Stimulated activated CD8-positive, alpha-beta memory T cell treated with anti-CD3 and anti-CD28 coated beads, Interleukin-12 subunit alpha, Interleukin-12 subunit beta, amount 100 ng/mL, for 1 hour (primary cell): ENCODE results near the gene CCDC81.
"Not testable (repeated sequence)": the region's sequence is repeated elsewhere in the genome, so short reads cannot be mapped to it uniquely, and the experiment has no call there.

ENCODE experiments used
- DNase-seq: peaks from one replicate; pipeline ENCODE4 v3.0.0-alpha.2; 2020; ENCODE audit warnings: low read depth

CCDC81 gene

GRCh38 chr11:86374586-86374985, at the start of gene CCDC81:
Gene CCDC81, plus strand, starts transcription at chr11:86374887. Its CDS starts 277 bp downstream, at chr11:86375164.
- DNase-seq = no peak

DNA sequence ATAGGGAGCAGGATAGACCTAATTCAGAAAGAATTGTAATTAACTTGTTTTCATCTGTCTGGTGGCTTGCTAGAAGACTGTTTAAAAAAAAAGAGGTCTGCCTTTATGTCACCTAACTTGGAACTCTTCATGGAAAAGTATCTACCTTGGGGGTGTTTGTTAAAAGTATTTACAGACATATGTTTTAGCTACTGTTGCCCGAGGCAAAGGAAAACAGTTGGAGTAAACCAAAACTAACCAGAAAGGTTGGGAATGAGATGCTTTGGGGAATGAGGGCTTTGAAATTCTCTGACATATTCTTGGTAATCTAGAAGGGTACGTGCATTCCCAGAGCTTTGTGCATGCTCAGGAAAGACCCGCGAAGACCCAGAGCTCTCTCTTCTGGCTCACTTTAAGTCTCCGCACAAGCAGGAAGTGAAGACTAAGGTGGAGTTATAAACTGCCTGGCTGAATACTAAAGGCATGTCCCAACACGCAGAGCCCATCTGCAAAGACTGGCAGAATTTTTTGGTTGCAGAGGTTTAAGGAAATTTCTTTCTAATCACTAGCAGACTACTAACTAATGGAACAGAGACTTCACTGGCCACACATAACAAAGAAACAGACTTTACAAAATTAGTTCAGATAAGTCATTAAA, 39.4 kb upstream of the CCDC81 start:
- no peak for DNase-seq

DNA sequence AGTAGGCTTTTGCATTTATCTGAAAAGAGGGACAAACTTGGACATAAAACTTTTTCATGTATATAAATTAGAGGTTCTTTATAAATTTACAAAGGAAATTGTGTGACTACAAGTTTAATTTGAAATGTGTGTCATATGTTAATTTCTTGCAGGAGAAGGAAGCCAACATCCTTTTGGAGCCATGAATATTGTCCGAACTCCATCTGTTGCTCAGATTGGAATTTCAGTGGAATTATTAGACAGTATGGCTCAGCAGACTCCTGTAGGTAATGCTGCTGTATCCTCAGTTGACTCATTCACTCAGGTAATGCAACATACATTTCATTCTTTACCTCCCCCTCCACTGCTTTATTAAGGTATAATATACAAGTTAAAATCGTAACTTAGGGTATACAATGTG, 37.5 kb upstream of the CCDC81 start:
- DNase-seq = no peak

GRCh38 chr11:86341382-86341781, 33.3 kb upstream of the CCDC81 start:
- no peak for DNase-seq

DNA sequence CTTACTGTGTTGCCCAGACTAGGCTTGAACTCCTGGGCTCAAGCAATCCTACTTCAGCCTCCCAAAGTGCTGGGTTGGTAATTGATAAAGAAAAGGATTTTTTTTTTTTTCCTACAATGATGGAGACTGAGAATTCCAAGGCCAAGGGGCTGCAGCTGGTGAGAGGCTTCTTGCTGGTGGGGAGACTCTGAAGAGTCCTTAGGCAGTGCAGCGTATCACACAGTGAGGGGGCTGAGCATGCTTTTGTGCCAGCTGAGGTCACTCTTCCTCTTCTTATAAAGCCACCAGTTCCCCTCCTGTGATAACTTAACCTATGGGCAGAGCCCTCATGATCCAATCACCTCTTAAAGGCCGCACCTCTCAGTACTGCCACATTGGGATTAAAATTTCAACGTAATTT, 28.2 kb upstream of the CCDC81 start:
- no peak for DNase-seq

GRCh38 chr11:86355256-86355655, 19.4 kb upstream of the CCDC81 start:
- no peak for DNase-seq

DNA sequence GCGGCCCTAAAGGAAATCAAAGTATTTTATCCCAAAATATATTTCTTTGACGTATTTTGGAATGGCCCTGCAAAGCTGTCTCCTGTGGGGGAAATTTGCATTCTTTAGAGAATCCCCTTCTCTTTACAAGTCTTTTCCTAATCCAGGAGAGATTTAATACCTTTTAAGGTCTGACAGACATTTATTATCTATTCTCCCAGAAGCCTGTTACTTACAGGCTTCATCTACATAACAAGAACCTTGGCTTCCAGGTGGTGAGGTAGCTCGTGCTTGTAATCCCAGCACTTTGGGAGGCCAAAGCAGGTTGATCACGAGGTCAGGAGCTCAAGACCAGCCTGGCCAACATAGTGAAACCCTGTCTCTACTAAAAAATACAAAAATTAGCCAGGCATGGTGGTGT, 17.3 kb upstream of the CCDC81 start:
- not testable (repeated sequence) for DNase-seq

DNA sequence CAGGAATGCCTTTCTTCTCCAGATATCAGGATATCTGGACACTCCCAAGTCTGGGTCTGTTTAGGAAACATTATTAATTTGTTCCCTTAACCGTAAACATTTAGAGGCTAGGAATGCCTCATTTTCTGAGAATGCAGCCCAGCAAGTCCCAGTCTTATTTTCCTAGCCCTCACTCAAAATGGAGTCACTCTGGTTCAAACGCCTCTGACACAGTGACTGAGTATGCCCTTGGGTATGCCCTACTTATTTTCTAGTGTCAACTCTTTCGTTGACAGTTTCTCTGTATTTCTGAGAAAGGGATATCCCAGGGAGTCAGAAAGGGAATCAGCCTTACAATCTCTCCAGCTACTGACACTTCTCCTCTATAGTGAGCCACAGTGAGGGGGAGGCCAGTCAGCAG, 16.0 kb upstream of the CCDC81 start:
- no peak for DNase-seq

DNA sequence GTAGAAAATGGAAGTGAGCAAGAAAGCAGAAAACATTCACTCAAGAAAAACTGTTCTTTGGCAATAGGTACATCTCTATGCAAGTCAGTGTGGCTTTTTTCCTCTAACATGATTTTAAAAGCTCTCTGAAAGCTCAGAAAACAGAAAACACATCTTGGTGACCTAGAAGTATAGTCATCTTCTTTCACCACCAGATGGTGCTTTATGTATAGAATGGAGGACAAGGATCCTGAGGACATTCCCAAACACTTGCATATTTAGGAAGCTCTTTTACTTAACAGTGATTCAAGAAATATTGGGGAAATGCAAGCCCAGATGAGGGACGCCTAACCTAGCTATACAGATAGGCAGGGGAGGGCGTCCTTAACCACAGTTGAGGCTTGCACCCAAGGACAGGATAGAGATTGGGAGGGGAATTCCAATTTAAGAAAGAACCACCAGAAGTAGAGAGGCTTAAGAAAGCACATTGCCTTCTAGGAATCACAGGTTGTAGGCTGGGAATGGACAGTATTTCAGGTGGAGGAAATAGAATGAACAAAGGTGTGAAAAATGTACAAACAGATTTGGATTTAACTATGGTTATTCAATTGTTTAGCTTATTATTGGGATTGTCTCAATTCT, 13.8 kb upstream of the CCDC81 start:
- DNase-seq = no peak

DNA sequence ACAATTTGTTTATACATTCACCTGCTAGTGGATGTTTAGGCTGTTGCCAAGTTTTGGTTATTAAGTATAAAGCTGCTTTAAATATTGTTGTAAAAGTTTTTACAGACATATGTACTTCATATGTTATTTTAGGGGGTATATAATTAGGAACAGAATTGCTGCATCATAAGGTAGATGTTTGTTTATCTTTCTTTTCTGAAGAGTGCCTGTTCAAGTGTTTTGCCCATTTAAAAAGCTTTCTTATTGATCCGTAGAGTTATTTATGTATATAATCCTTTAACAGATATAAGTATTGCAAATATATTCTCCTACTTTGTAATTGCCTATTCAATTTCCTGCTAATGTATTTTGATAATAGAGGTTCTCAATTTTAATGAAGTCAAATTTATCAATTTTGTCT, 11.3 kb upstream of the CCDC81 start:
- no peak for DNase-seq

- no peak for DNase-seq
Observed at GRCh38 chr11:86365546-86365945, 9.1 kb upstream of the CCDC81 start.

DNA sequence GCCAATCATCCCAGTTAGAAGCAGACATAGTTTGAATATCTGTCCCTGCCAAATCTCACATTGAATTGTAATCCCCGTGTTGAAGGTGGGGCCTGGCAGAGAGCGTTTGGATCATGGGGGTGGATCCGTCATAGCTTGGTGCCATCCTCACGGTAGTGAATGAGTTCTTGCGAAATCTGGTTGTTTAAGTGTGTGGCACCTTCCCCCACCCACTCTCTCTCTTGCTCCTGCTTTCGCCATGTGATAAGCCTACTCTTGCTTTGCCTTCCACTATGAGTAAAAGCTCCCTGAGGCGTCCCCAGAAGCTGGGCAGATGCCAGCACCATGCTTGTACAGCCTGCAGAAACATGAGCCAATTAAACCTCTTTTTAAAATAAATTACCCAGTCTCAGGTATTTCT, 5.0 kb upstream of the CCDC81 start:
- no peak for DNase-seq

DNA sequence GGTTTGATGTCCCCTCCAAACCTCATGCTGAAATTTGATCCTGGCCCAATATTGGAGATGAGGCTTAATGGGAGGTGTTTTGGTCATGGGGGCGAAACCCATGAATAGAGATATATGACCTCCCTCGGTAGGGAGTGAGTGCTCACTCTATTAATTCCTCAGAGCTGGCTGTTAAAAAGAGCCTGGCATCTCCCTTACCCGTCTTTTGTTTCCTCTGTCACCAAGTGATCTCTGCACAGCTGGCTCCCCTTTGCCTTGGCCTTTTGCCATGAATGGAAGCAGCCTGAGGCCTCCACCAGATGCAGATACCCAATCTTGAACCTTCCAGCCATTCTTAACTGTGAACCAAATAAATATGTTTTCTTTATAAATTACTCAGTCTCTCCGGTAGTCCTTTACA, 4.5 kb upstream of the CCDC81 start:
- DNase-seq = no peak

DNA sequence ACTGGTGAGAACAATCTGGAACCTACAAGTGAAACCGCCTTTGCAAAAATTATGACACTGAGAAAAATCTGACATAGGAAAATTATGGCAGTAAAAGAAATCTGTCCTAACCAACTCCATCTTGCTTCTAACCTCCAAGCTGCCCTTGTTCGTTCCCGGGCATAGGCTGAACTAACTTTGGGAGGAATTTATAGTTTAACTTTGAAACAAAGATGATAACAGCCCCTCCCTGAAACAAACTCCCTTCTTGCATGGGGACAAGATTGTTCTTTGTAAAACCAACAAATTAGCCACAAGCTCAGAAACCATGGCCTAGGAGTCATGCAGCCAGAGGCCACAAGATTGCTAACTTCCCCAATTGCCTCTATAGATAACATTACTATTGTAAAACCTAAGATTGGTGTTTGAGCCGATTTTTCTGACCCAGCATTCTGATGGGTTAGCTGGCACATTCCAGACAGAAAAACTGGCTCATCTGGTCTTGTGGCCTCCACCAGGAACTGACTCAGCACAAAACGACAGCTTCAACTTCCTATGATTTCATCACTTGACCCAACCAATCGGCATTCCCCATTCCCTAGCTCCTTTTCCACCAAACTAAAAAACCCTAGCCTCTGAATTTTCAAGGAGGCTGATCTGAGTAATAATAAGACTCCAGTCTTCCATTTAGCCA, 3.6 kb upstream of the CCDC81 start:
- no peak for DNase-seq

DNA sequence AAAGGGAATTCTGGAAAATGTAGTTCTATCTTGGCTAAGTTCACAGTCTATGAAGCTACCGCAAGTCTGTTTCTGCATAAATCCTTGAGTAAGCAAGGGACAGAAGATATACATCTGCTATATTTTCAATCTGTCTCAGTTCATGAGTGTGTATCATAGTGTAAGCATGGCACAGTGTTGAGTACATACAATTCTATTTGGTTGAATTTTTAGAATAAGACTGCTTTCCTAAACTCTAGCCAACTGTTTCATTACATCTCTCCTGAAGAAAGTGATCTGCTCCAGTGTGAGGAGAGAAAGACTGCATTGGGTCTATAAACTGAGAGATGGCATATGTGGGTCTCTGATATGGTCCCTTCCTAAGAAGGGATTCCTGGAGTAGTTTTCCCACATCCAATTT, 2.6 kb upstream of the CCDC81 start:
- no peak for DNase-seq

GRCh38 chr11:86372586-86372985, 2.1 kb upstream of the CCDC81 start:
- no peak for DNase-seq

DNA sequence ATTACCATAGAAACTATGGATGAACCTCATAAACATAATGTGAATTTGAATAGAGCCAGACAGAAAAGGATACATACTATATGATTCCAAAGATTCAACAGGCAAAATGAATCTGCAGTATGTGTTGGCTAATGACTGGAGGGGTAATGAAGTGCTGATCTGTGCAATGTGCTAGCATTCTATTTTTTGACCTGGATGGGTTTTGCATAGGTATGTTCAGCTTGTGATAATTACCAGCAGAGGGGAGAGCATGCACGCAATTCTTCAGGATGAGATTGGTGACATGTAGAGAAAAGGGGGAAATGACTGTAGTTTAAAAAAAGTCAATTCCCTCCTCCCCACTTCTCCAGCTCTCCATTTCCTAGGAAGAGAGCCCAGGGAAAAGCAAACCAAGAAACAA, 618 bp upstream of the CCDC81 start:
- DNase-seq = no peak

- no peak for DNase-seq
Observed at GRCh38 chr11:86377972-86378371, 3.3 kb downstream of the CCDC81 start.

DNA sequence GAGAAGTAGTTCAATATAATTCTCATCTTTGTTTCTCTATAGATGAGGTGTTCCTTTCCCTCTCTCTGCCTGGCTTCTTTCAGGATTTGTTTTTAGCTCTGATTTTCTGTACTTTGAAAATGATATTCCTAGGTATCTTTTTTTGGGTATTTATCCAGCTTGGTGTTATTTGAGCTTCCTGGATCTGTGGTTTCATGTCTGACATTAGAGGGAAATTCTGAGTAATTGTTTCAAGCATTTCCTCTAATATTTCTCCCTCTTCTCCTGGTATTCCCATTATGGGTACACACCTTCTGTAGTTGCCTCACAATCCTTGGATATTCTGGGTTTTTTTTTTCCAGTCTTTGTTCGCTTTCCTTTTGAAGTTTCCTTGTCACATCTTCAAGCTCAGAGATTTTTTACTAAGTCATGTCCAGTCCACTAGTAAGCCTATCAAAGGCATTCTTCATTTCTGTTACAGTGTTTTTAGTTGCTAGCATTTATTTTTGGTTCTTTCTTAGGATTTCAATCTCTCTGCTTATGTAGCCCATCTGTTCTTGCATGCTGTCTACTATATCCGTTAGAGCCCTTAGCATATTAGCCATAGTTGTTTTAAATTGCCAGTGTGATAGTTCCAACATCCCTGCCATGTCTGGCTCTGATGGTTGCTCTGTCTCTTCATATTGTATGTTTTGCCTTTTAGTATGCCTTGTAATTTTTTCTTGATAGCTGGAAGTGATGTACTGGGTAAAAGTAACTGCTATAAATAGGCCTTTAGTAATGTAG, 5.8 kb downstream of the CCDC81 start:
- DNase-seq = no peak

DNA sequence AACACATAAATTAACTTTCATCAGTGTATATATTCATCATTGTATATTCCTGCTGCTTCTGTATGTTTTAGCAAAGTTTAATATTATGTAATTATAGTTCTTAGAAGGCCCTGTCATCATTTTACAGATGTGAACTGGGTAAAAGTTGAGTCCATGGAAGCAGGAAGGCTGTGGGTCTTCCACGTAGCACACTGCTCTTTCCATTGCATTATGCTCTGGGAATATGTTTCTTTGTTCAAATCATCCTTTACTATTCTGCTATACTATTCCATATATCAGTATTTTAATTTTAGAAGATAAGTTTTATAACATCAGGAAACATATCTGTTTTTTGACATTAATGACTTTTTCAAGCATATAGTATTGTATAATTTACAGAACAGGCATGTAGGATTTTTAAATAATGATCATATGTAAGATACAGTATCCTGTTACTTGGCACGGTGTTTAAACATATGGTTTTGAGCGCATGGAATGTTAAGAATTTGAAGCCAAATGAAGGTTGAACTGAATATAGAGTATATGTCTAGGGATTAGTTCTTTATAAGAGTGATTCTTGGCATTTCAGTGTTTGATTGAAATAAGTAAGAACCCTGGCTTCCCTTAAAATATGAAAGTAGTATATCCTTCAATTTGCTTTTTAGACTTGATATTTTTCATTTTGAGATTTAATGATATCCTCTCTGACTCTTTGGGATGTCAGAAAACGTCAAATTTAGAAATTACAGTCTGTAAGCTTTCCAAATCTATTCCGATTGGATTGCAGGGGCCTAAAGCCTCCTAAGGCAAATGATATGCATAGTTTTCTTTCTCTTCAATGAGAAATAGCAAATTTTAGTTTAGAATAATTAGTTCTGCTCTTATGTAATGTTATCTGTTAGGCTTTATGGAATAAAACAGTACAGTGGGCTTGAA, 8.6 kb downstream of the CCDC81 start:
- no peak for DNase-seq

GRCh38 chr11:86386283-86386682, 11.6 kb downstream of the CCDC81 start:
- no peak for DNase-seq

DNA sequence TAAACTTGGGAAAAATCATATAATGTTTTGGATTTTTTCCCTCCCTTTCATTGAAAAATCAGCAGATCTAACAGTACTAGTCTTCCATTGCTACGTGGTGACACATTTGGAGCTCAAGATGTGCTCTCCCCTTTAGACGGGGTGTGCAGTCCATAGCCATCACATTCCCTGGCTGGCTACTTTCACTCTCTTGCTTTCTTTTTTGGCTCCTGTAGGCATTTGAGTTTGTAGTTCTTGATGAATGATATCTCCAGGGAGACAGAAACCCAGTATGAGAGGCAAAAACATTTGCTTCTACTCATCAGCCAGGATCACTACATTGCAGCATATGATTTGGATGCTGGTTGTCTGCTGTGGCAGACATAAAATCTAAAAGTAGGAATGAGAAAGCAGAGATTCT, 12.1 kb downstream of the CCDC81 start:
- DNase-seq = no peak
